GM23338 (cell line): Measurements from ENCODE around the gene DAPK2. TPM values are rescaled to one million over a fixed set of nuclear protein-coding genes. Genes with fewer than 3 reads are reported as not detected.

ENCODE experiments used
- ATAC-seq: fragments of 200-7000 bp; cut with Tn5 transposase; 3 replicates; pipeline ENCODE4 v1.9.1; 2020
- DNase-seq: peaks from one replicate; pipeline ENCODE4 v3.0.0-alpha.2; 2015; ENCODE audit warnings: low spot score
- H2AFZ ChIP-seq: fragments of 200-600 bp; sonication (generic); 2 replicates; pipeline ENCODE4 v1.8.0; 2016; ENCODE audit warnings: antibody characterized with exemption, mild to moderate bottlenecking, moderate library complexity
- H3F3A ChIP-seq: fragments of 200-600 bp; sonication (generic); replicated peaks from 2 replicates; pipeline ENCODE4 v1.8.0; 2017; ENCODE audit warnings: antibody characterized with exemption, mixed run types, low read depth
- H3K27ac ChIP-seq: fragments of 200-600 bp; sonication (generic); 2 replicates; pipeline ENCODE4 v1.6.1; 2016; ENCODE audit warnings: low read depth
- H3K27me3 ChIP-seq: fragments of 200-600 bp; sonication (generic); 2 replicates; pipeline ENCODE4 v1.8.0; 2016; ENCODE audit warnings: mild to moderate bottlenecking, mixed run types, moderate library complexity; ENCODE audit not compliant: insufficient read depth
- H3K36me3 ChIP-seq: fragments of 200-600 bp; sonication (generic); 2 replicates; pipeline ENCODE4 v1.8.0; 2016; ENCODE audit warnings: mild to moderate bottlenecking; ENCODE audit not compliant: insufficient read depth
- H3K4me1 ChIP-seq: fragments of 200-600 bp; sonication (generic); 2 replicates; pipeline ENCODE4 v1.8.0; 2016; ENCODE audit warnings: mild to moderate bottlenecking, moderate library complexity; ENCODE audit not compliant: insufficient read depth
- H3K4me2 ChIP-seq: fragments of 200-600 bp; sonication (generic); 2 replicates; pipeline ENCODE4 v1.7.1; 2017; ENCODE audit warnings: mixed run types
- H3K4me3 ChIP-seq: fragments of 200-600 bp; sonication (generic); 2 replicates; pipeline ENCODE4 v1.6.1; 2016; ENCODE audit warnings: mixed run types
- H3K79me2 ChIP-seq: fragments of 200-600 bp; sonication (generic); replicated peaks from 2 replicates; pipeline ENCODE4 v1.8.0; 2017; ENCODE audit warnings: mild to moderate bottlenecking; ENCODE audit not compliant: insufficient read depth
- H3K9me2 ChIP-seq: fragments of 200-600 bp; sonication (generic); 2 replicates; pipeline ENCODE4 v1.8.0; 2017; ENCODE audit not compliant: insufficient read depth
- H4K20me1 ChIP-seq: fragments of 200-600 bp; sonication (generic); replicated peaks from 2 replicates; pipeline ENCODE4 v1.8.0; 2017; ENCODE audit warnings: mild to moderate bottlenecking; ENCODE audit not compliant: insufficient read depth
- H3K27ac Mint-ChIP-seq: 2 replicates; pipeline ENCODE4 v1.8.0; 2020; ENCODE audit warnings: inconsistent platforms, mild to moderate bottlenecking, moderate library complexity, mixed read lengths
- H3K27me3 Mint-ChIP-seq: 3 replicates; pipeline ENCODE4 v1.8.0; 2022; ENCODE audit warnings: low read depth, mild to moderate bottlenecking, moderate library complexity, mixed read lengths, inconsistent platforms; ENCODE audit not compliant: insufficient read depth, poor library complexity
- H3K36me3 Mint-ChIP-seq: 3 replicates; pipeline ENCODE4 v1.8.0; 2021; ENCODE audit warnings: low read depth, mild to moderate bottlenecking, inconsistent platforms, moderate library complexity, mixed read lengths
- H3K4me1 Mint-ChIP-seq: 3 replicates; pipeline ENCODE4 v1.8.0; 2020; ENCODE audit warnings: mild to moderate bottlenecking, inconsistent platforms, mixed read lengths
- H3K4me3 Mint-ChIP-seq: 3 replicates; pipeline ENCODE4 v1.8.0; 2021; ENCODE audit warnings: moderate library complexity, mild to moderate bottlenecking, inconsistent platforms, mixed read lengths
- H3K9me3 Mint-ChIP-seq: 3 replicates; pipeline ENCODE4 v1.8.0; 2020; ENCODE audit warnings: moderate library complexity, mild to moderate bottlenecking, inconsistent platforms, mixed read lengths
- CTCF ChIP-seq, 2 experiments: fragments of 200-600 bp in 1 of 2; sonication (generic) in 1 of 2; conservative IDR thresholded peaks; 2 replicates each; pipeline versions ENCODE4 v1.5.1 to v1.6.1; 2016 to 2017; ENCODE audit warnings: antibody characterized with exemption in 2 of 2, low read depth in 2 of 2, mild to moderate bottlenecking in 2 of 2, moderate library complexity in 1 of 2
- EZH2 ChIP-seq: fragments of 200-600 bp; sonication (generic); IDR thresholded peaks from one replicate; pipeline ENCODE4 v1.8.0; 2017; ENCODE audit warnings: antibody characterized with exemption, mild to moderate bottlenecking, low read depth; ENCODE audit not compliant: unreplicated experiment
- EZH2phosphoT487 ChIP-seq: fragments of 200-600 bp; sonication (generic); IDR thresholded peaks from one replicate; pipeline ENCODE4 v1.8.1; 2018; ENCODE audit warnings: antibody characterized with exemption; ENCODE audit not compliant: unreplicated experiment
- NANOG ChIP-seq: IDR thresholded peaks from 2 replicates; pipeline ENCODE4 v1.6.1; 2016; ENCODE audit warnings: antibody characterized with exemption, borderline replicate concordance
- POLR2AphosphoS5 ChIP-seq: IDR thresholded peaks from 2 replicates; pipeline ENCODE4 v1.6.1; 2016; ENCODE audit warnings: antibody characterized with exemption, low read depth
- STAT1 ChIP-seq: IDR thresholded peaks from one replicate; pipeline ENCODE4 v1.6.1; 2016; ENCODE audit warnings: antibody characterized with exemption; ENCODE audit not compliant: unreplicated experiment
- ZNF331 ChIP-seq: fragments of 250-450 bp; sonication (Bioruptor Pico); IDR thresholded peaks from 2 replicates; pipeline ENCODE4 v1.5.0; 2020; ENCODE audit warnings: low read depth, mild to moderate bottlenecking, moderate library complexity
- polyA plus RNA-seq: library from polyadenylated mRNA; unstranded; fragments of >200 nt; fragmentation: Nextera tagmentation; extraction: Ambion mirVana; gene quantifications from 2 replicates; pipeline ENCODE4 v1.2.1, GENCODE V29; 2016
- total RNA-seq: library from RNA; depleted of rRNA; stranded (reverse); fragments of >200 nt; shearing (Covaris generic); gene quantifications from 2 replicates; pipeline ENCODE4 v1.2.3, GENCODE V29; 2014
- TF ChIP-seq, protein P1 (sequence below): IDR thresholded peaks from 2 replicates; pipeline ENCODE4 v1.6.1; 2016; ENCODE audit warnings: antibody characterized with exemption
- TF ChIP-seq, protein P2 (sequence below): IDR thresholded peaks from one replicate; pipeline ENCODE4 v1.6.1; 2018; ENCODE audit warnings: antibody characterized with exemption; ENCODE audit not compliant: unreplicated experiment

Gene DAPK2
- total and polyA plus RNA-seq, 2 experiments from 2014 or later: 1.6 to 3.1 TPM

- no peaks in the 10 kb centered on the region for H3K9me2 ChIP-seq
- H3K27me3 Mint-ChIP-seq: no peaks in the 10 kb centered on the region
- no peak overlapping the region for H3K4me3 ChIP-seq
- H4K20me1 ChIP-seq: no peaks in the 10 kb centered on the region
- no peaks in the 10 kb centered on the region for H3F3A ChIP-seq
- H3K36me3 Mint-ChIP-seq: no peaks in the 10 kb centered on the region
- no peak for TF ChIP-seq EZH2
- TF ChIP-seq STAT1: no peak
- TF ChIP-seq POLR2AphosphoS5: no peak
- no peak for TF ChIP-seq ZNF331 (CRISPR knock-in tag)
- TF ChIP-seq NANOG: no peak
- TF ChIP-seq, protein P1, sequence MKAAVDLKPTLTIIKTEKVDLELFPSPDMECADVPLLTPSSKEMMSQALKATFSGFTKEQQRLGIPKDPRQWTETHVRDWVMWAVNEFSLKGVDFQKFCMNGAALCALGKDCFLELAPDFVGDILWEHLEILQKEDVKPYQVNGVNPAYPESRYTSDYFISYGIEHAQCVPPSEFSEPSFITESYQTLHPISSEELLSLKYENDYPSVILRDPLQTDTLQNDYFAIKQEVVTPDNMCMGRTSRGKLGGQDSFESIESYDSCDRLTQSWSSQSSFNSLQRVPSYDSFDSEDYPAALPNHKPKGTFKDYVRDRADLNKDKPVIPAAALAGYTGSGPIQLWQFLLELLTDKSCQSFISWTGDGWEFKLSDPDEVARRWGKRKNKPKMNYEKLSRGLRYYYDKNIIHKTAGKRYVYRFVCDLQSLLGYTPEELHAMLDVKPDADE: no peak
- TF ChIP-seq, protein P2, sequence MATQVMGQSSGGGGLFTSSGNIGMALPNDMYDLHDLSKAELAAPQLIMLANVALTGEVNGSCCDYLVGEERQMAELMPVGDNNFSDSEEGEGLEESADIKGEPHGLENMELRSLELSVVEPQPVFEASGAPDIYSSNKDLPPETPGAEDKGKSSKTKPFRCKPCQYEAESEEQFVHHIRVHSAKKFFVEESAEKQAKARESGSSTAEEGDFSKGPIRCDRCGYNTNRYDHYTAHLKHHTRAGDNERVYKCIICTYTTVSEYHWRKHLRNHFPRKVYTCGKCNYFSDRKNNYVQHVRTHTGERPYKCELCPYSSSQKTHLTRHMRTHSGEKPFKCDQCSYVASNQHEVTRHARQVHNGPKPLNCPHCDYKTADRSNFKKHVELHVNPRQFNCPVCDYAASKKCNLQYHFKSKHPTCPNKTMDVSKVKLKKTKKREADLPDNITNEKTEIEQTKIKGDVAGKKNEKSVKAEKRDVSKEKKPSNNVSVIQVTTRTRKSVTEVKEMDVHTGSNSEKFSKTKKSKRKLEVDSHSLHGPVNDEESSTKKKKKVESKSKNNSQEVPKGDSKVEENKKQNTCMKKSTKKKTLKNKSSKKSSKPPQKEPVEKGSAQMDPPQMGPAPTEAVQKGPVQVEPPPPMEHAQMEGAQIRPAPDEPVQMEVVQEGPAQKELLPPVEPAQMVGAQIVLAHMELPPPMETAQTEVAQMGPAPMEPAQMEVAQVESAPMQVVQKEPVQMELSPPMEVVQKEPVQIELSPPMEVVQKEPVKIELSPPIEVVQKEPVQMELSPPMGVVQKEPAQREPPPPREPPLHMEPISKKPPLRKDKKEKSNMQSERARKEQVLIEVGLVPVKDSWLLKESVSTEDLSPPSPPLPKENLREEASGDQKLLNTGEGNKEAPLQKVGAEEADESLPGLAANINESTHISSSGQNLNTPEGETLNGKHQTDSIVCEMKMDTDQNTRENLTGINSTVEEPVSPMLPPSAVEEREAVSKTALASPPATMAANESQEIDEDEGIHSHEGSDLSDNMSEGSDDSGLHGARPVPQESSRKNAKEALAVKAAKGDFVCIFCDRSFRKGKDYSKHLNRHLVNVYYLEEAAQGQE: no peak
- TF ChIP-seq CTCF (conservative IDR thresholded peaks at IDR 0.05; ENCODE audit: low read depth in 2 of 2): no peak
- no peak for TF ChIP-seq EZH2phosphoT487
- no peak overlapping the region for H3K27ac Mint-ChIP-seq
- no peak overlapping the region for H2AFZ ChIP-seq
- DNase-seq (no peak), ATAC-seq (no peak)
- no peak overlapping the region for H3K27ac ChIP-seq
- H3K4me1 ChIP-seq: no peaks in the 10 kb centered on the region
- no peaks in the 10 kb centered on the region for H3K79me2 ChIP-seq
- no peaks in the 10 kb centered on the region for H3K27me3 ChIP-seq
- H3K4me3 Mint-ChIP-seq: no peak overlapping the region
- H3K4me1 Mint-ChIP-seq: no peaks in the 10 kb centered on the region
- H3K36me3 ChIP-seq: no peaks in the 10 kb centered on the region
- H3K9me3 Mint-ChIP-seq: no peaks in the 10 kb centered on the region
- no peak overlapping the region for H3K4me2 ChIP-seq
Measured at GRCh38 chr15:63888823-63889222, 157.5 kb downstream of the DAPK2 start.

- H3K27ac ChIP-seq: no peak overlapping the region
- no peaks in the 10 kb centered on the region for H3K4me1 ChIP-seq
- no peak for DNase-seq
- no peak overlapping the region for H2AFZ ChIP-seq
- H4K20me1 ChIP-seq: no peaks in the 10 kb centered on the region
- Mint-ChIP-seq H3K27ac (no peak overlapping the region), H3K9me3 (no peaks in the 10 kb centered on the region), H3K4me3 (no peak overlapping the region), H3K27me3 (no peaks in the 10 kb centered on the region), H3K36me3 (no peaks in the 10 kb centered on the region), H3K4me1 (no peaks in the 10 kb centered on the region)
- H3K79me2 ChIP-seq: no peaks in the 10 kb centered on the region
- H3K36me3 ChIP-seq: no peaks in the 10 kb centered on the region
- no peaks in the 10 kb centered on the region for H3F3A ChIP-seq
- no peaks in the 10 kb centered on the region for H3K9me2 ChIP-seq
- ATAC-seq: no peak
- H3K4me3 ChIP-seq: no peak overlapping the region
- no peaks in the 10 kb centered on the region for H3K27me3 ChIP-seq
- H3K4me2 ChIP-seq: no peak overlapping the region
- no peak for TF ChIP-seq STAT1
- TF ChIP-seq ZNF331 (CRISPR knock-in tag): no peak
- TF ChIP-seq CTCF (conservative IDR thresholded peaks at IDR 0.05; ENCODE audit: low read depth in 2 of 2): no peak
- TF ChIP-seq POLR2AphosphoS5: no peak
Measured at GRCh38 chr15:63888146-63888545, 158.1 kb downstream of the DAPK2 start.
